ENCODE results near the gene NDUFB7.
A peak's percentile ranks its signal among the peaks of the same experiment; 100 is the strongest.
"Not testable (repeated sequence)": the region's sequence is repeated elsewhere in the genome, so short reads cannot be mapped to it uniquely, and the experiment has no call there.

The NDUFB7 gene

GRCh38 chr19:14570864-14571527 lies 870 bp downstream of the NDUFB7 start:
- H3K9me3 ChIP-seq (ENCODE audit: insufficient read depth, low read depth, low read length): no peaks in the 10 kb centered on the region
- H3K36me3 ChIP-seq (ENCODE audit: insufficient read depth, low read length): peaks cover 8% of the 10 kb centered on the region
- peak overlapping the region; percentile 89 for H3K9ac ChIP-seq (ENCODE audit: low read depth, low read length)
- H3K4me3 ChIP-seq (ENCODE audit: low read length): peak overlapping the region; percentile 96
- H3K27me3 ChIP-seq (ENCODE audit: insufficient read depth, low read length): no peaks in the 10 kb centered on the region
- H3K27ac ChIP-seq (ENCODE audit: low read depth, low read length): peak overlapping the region; percentile 87; the same call in 1 of the 2 replicates
- WGBS: 67% methylated on average over 22 of the region's 22 CpGs
- no peaks in the 10 kb centered on the region for H3K4me1 ChIP-seq (ENCODE audit: insufficient read depth, low read length)

GRCh38 chr19:14567079-14567478 lies 4.8 kb downstream of the NDUFB7 start:
- H3K27me3 ChIP-seq (ENCODE audit: insufficient read depth, low read length): no peaks in the 10 kb centered on the region
- H3K9ac ChIP-seq (ENCODE audit: low read depth, low read length): no peak overlapping the region
- 95% methylated on average over 11 of the region's 11 CpGs for WGBS
- no peak overlapping the region for H3K27ac ChIP-seq (ENCODE audit: low read depth, low read length)
- H3K36me3 ChIP-seq (ENCODE audit: insufficient read depth, low read length): peaks cover 19% of the 10 kb centered on the region
- no peaks in the 10 kb centered on the region for H3K9me3 ChIP-seq (ENCODE audit: insufficient read depth, low read depth, low read length)
- peaks cover 20% of the 10 kb centered on the region for H3K4me1 ChIP-seq (ENCODE audit: insufficient read depth, low read length)
- no peak overlapping the region for H3K4me3 ChIP-seq (ENCODE audit: low read length)

- Histone ChIP-seq H3K9ac (ENCODE audit: low read depth, low read length) (no peak overlapping the region), H3K27me3 (ENCODE audit: insufficient read depth, low read length) (no peaks in the 10 kb centered on the region), H3K27ac (ENCODE audit: low read depth, low read length) (no peak overlapping the region), H3K4me3 (ENCODE audit: low read length) (no peak overlapping the region), H3K36me3 (ENCODE audit: insufficient read depth, low read length) (peaks cover 19% of the 10 kb centered on the region), H3K4me1 (ENCODE audit: insufficient read depth, low read length) (peaks cover 24% of the 10 kb centered on the region), H3K9me3 (ENCODE audit: insufficient read depth, low read depth, low read length) (no peaks in the 10 kb centered on the region)
- 93% methylated on average over 18 of the region's 18 CpGs for WGBS
Observed at GRCh38 chr19:14566712-14567077, 5.2 kb downstream of the NDUFB7 start.

GRCh38 chr19:14565765-14566711 lies 5.8 kb downstream of the NDUFB7 start:
- Histone ChIP-seq H3K36me3 (ENCODE audit: insufficient read depth, low read length) (peaks cover 19% of the 10 kb centered on the region), H3K27me3 (ENCODE audit: insufficient read depth, low read length) (no peaks in the 10 kb centered on the region), H3K9ac (ENCODE audit: low read depth, low read length) (no peak overlapping the region), H3K9me3 (ENCODE audit: insufficient read depth, low read depth, low read length) (no peaks in the 10 kb centered on the region), H3K4me1 (ENCODE audit: insufficient read depth, low read length) (peaks cover 30% of the 10 kb centered on the region), H3K4me3 (ENCODE audit: low read length) (no peak overlapping the region), H3K27ac (ENCODE audit: low read depth, low read length) (no peak overlapping the region)
- WGBS: 95% methylated on average over 22 of the region's 31 CpGs

- Histone ChIP-seq H3K36me3 (ENCODE audit: insufficient read depth, low read length) (peaks cover 19% of the 10 kb centered on the region), H3K9ac (ENCODE audit: low read depth, low read length) (no peak overlapping the region), H3K9me3 (ENCODE audit: insufficient read depth, low read depth, low read length) (no peaks in the 10 kb centered on the region)
Observed at GRCh38 chr19:14565298-14565679, 6.6 kb downstream of the NDUFB7 start.

GRCh38 chr19:14564652-14565297 lies 7.1 kb downstream of the NDUFB7 start:
- not testable (repeated sequence) for H3K9ac ChIP-seq (ENCODE audit: low read depth, low read length)
- 88% methylated on average over 21 of the region's 22 CpGs for WGBS
- H3K4me1 ChIP-seq (ENCODE audit: insufficient read depth, low read length): peaks cover 35% of the 10 kb centered on the region

More at GRCh38 chr19:14565298-14565679, 6.6 kb downstream of the NDUFB7 start:
- Histone ChIP-seq H3K4me1 (ENCODE audit: insufficient read depth, low read length) (peaks cover 35% of the 10 kb centered on the region), H3K27me3 (ENCODE audit: insufficient read depth, low read length) (no peaks in the 10 kb centered on the region), H3K4me3 (ENCODE audit: low read length) (no peak overlapping the region), H3K27ac (ENCODE audit: low read depth, low read length) (no peak overlapping the region)
- WGBS: 92% methylated on average over 22 of the region's 22 CpGs

GRCh38 chr19:14563989-14564651 lies 7.7 kb downstream of the NDUFB7 start:
- Histone ChIP-seq H3K27me3 (ENCODE audit: insufficient read depth, low read length) (no peaks in the 10 kb centered on the region), H3K4me3 (ENCODE audit: low read length) (no peak overlapping the region), H3K27ac (ENCODE audit: low read depth, low read length) (no peak overlapping the region; the same call in 1 of the 2 replicates), H3K4me1 (ENCODE audit: insufficient read depth, low read length) (peaks cover 35% of the 10 kb centered on the region), H3K36me3 (ENCODE audit: insufficient read depth, low read length) (peaks cover 19% of the 10 kb centered on the region), H3K9me3 (ENCODE audit: insufficient read depth, low read depth, low read length) (no peaks in the 10 kb centered on the region), H3K9ac (ENCODE audit: low read depth, low read length) (no peak overlapping the region)
- WGBS: 84% methylated on average over 21 of the region's 33 CpGs

More at GRCh38 chr19:14564652-14565297, 7.1 kb downstream of the NDUFB7 start:
- H3K9me3 ChIP-seq (ENCODE audit: insufficient read depth, low read depth, low read length); H3K4me3 ChIP-seq (ENCODE audit: low read length); H3K27me3 ChIP-seq (ENCODE audit: insufficient read depth, low read length); H3K27ac ChIP-seq (ENCODE audit: low read depth, low read length): not testable (repeated sequence)
- H3K36me3 ChIP-seq (ENCODE audit: insufficient read depth, low read length): peaks cover 19% of the 10 kb centered on the region

- peaks cover 19% of the 10 kb centered on the region for H3K36me3 ChIP-seq (ENCODE audit: insufficient read depth, low read length)
- H3K27ac ChIP-seq (ENCODE audit: low read depth, low read length): peak overlapping the region; percentile 52; the same call in 1 of the 2 replicates
- H3K9ac ChIP-seq (ENCODE audit: low read depth, low read length): no peak overlapping the region
- H3K4me1 ChIP-seq (ENCODE audit: insufficient read depth, low read length): peaks cover 35% of the 10 kb centered on the region
- WGBS: 95% methylated on average over 16 of the region's 16 CpGs
- no peaks in the 10 kb centered on the region for H3K27me3 ChIP-seq (ENCODE audit: insufficient read depth, low read length)
- no peaks in the 10 kb centered on the region for H3K9me3 ChIP-seq (ENCODE audit: insufficient read depth, low read depth, low read length)
- no peak overlapping the region for H3K4me3 ChIP-seq (ENCODE audit: low read length)
Observed at GRCh38 chr19:14563590-14563926, 8.3 kb downstream of the NDUFB7 start.

- H3K27ac ChIP-seq (ENCODE audit: low read depth, low read length): peak overlapping the region; percentile 55; the same call in 1 of the 2 replicates
Observed at GRCh38 chr19:14562660-14563589, 8.9 kb downstream of the NDUFB7 start.

GRCh38 chr19:14561847-14562351 lies 10.0 kb downstream of the NDUFB7 start:
- Histone ChIP-seq H3K27ac (ENCODE audit: low read depth, low read length) (peak overlapping the region; percentile 55), H3K9me3 (ENCODE audit: insufficient read depth, low read depth, low read length) (no peaks in the 10 kb centered on the region), H3K4me1 (ENCODE audit: insufficient read depth, low read length) (peaks cover 41% of the 10 kb centered on the region), H3K27me3 (ENCODE audit: insufficient read depth, low read length) (no peaks in the 10 kb centered on the region), H3K9ac (ENCODE audit: low read depth, low read length) (peak overlapping the region; percentile 44; the same call in 1 of the 2 replicates), H3K36me3 (ENCODE audit: insufficient read depth, low read length) (peaks cover 15% of the 10 kb centered on the region), H3K4me3 (ENCODE audit: low read length) (no peak overlapping the region)
- 80% methylated on average over 22 of the region's 22 CpGs for WGBS

More at GRCh38 chr19:14562660-14563589, 8.9 kb downstream of the NDUFB7 start:
- H3K9ac ChIP-seq (ENCODE audit: low read depth, low read length): no peak overlapping the region
- no peaks in the 10 kb centered on the region for H3K9me3 ChIP-seq (ENCODE audit: insufficient read depth, low read depth, low read length)
- H3K4me1 ChIP-seq (ENCODE audit: insufficient read depth, low read length): peaks cover 41% of the 10 kb centered on the region
- no peaks in the 10 kb centered on the region for H3K27me3 ChIP-seq (ENCODE audit: insufficient read depth, low read length)
- H3K4me3 ChIP-seq (ENCODE audit: low read length): no peak overlapping the region
- WGBS: 66% methylated on average over 23 of the region's 23 CpGs
- H3K36me3 ChIP-seq (ENCODE audit: insufficient read depth, low read length): peaks cover 19% of the 10 kb centered on the region
